HL-60 (cell line): ENCODE results near the gene PXDN.

Experiments used
- DNase-seq, 2 experiments: peaks; one replicate each; pipeline ENCODE4 v3.0.0-alpha.2; 2010 to 2020; ENCODE audit warnings: low read depth in 1 of 2, low spot score in 1 of 2
- H3K27ac ChIP-seq: fragments of 250-450 bp; sonication (Bioruptor Pico); replicated peaks from 2 replicates; pipeline ENCODE4 v1.5.1; 2020; ENCODE audit warnings: mild to moderate bottlenecking, moderate library complexity
- H3K27me3 ChIP-seq: fragments of 250-450 bp; sonication (Bioruptor Pico); 2 replicates; pipeline ENCODE4 v1.5.1; 2021; ENCODE audit warnings: mild to moderate bottlenecking, moderate library complexity; ENCODE audit not compliant: insufficient read depth, poor library complexity, severe bottlenecking
- H3K4me3 ChIP-seq: replicated peaks from 2 replicates; pipeline ENCODE4 v1.5.1; 2011; ENCODE audit warnings: mild to moderate bottlenecking, control low read depth, low read length; ENCODE audit not compliant: insufficient read depth
- CTCF ChIP-seq: IDR thresholded peaks from one replicate; pipeline ENCODE4 v1.5.1; 2011; ENCODE audit warnings: low read length, control low read depth, inconsistent platforms; ENCODE audit not compliant: insufficient read depth
- GABPA ChIP-seq: IDR thresholded peaks from 2 replicates; pipeline ENCODE4 v1.6.1; 2012; ENCODE audit warnings: low read depth
- POLR2AphosphoS5 ChIP-seq: IDR thresholded peaks from 2 replicates; pipeline ENCODE4 v1.6.1; 2012; ENCODE audit warnings: low read depth
- REST ChIP-seq: IDR thresholded peaks from 2 replicates; pipeline ENCODE4 v1.6.1; 2012; ENCODE audit warnings: low read depth; ENCODE audit not compliant: insufficient replicate concordance
- SPI1 ChIP-seq: IDR thresholded peaks from 2 replicates; pipeline ENCODE4 v1.6.1; 2012; ENCODE audit warnings: low read depth, mild to moderate bottlenecking, borderline replicate concordance

Gene PXDN

GRCh38 chr2:1649103-1650084 lies 94.9 kb downstream of the PXDN start:
- TF ChIP-seq GABPA (no peak), SPI1 (no peak), REST (no peak), POLR2AphosphoS5 (no peak), CTCF (no peak)
- Histone ChIP-seq H3K4me3 (no peak overlapping the region), H3K27me3 (no peaks in the 10 kb centered on the region), H3K27ac (no peak overlapping the region)
- DNase-seq = no peak

- Histone ChIP-seq H3K27me3 (no peaks in the 10 kb centered on the region), H3K27ac (no peak overlapping the region), H3K4me3 (no peak overlapping the region)
- DNase-seq = no peak
- TF ChIP-seq GABPA (no peak), SPI1 (no peak), POLR2AphosphoS5 (no peak), REST (no peak), CTCF (no peak)
These were observed 95.8 kb downstream of the PXDN start for GRCh38 chr2:1648241-1649102.

- H3K27me3 ChIP-seq = no peaks in the 10 kb centered on the region
- DNase-seq = no peak
- H3K4me3 ChIP-seq = no peak overlapping the region
- no peak overlapping the region for H3K27ac ChIP-seq
- no peak for TF ChIP-seq GABPA
- no peak for TF ChIP-seq SPI1
These were observed 96.7 kb downstream of the PXDN start for GRCh38 chr2:1647417-1648240.
